HepG2 (cell line): ENCODE results near the gene KRABD2. TPM values are rescaled to one million over a fixed set of nuclear protein-coding genes. Genes with fewer than 3 reads are reported as not detected.

Source experiments
- ATAC-seq: fragments of 200-7000 bp; cut with Tn5 transposase; 3 replicates; pipeline ENCODE4 v1.9.1; 2020; ENCODE audit warnings: mild to moderate bottlenecking, moderate library complexity
- BruUV-seq: library from RNA; stranded (reverse); fragments of 400-500 nt; replicated peaks from 2 replicates; lab custom pipeline; 2021; lab: Mats Ljungman, UMichigan
- CTCF ChIA-PET: fragments of 300-600 bp; formaldehyde crosslinking; extraction: SDS; loops from one replicate; lab custom pipeline; 2021; ENCODE audit warnings: low total read pairs, inconsistent platforms, low intra/inter-chr PET ratio; lab: Yijun Ruan, JAX
- POLR2A ChIA-PET: fragments of 350-600 bp; sonication (Branson Sonifier 250); formaldehyde crosslinking; loops from one replicate; lab custom pipeline; 2020; ENCODE audit warnings: antibody characterized with exemption, inconsistent platforms; lab: Yijun Ruan, JAX
- DNase-seq: peaks from one replicate; pipeline ENCODE4 v3.0.0-alpha.2; 2015; ENCODE audit warnings: low spot score
- FAIRE-seq: peaks from 3 replicates; lab custom pipeline; 2011; peaks lifted over from hg19 to GRCh38; lab: Jason Lieb, UNC
- H2AFZ ChIP-seq: one replicate; pipeline ENCODE4 v1.6.1; 2011; ENCODE audit warnings: low read length, inconsistent platforms
- H3K27ac ChIP-seq: fragments of 300-600 bp; 3 replicates; pipeline ENCODE4 v1.8.0; 2011; ENCODE audit warnings: mixed run types, mild to moderate bottlenecking, mixed read lengths, low read length, inconsistent platforms; ENCODE audit not compliant: insufficient read depth; ENCODE audit errors: extremely low read length
- H3K27me3 ChIP-seq, 2 experiments: fragments of 200-600 bp in 1 of 2; 2 replicates in 1 of 2; 3 replicates in 1 of 2; pipeline versions ENCODE4 v1.6.0 to v1.8.0; 2011; ENCODE audit warnings: low read length in 2 of 2, mild to moderate bottlenecking in 2 of 2, moderate library complexity in 2 of 2, inconsistent platforms in 1 of 2; ENCODE audit not compliant: insufficient read depth in 2 of 2, control insufficient read depth in 1 of 2
- H3K36me3 ChIP-seq, 2 experiments: fragments of 200-600 bp in 1 of 2; replicated peaks in 1 of 2; 2 replicates in 1 of 2; 3 replicates in 1 of 2; pipeline versions ENCODE4 v1.5.1 to v1.8.0; 2011; ENCODE audit warnings: low read length in 2 of 2, inconsistent platforms in 1 of 2; ENCODE audit not compliant: insufficient read depth in 2 of 2, control insufficient read depth in 1 of 2
- H3K4me1 ChIP-seq: 2 replicates; pipeline ENCODE4 v1.5.1; 2012; ENCODE audit warnings: low read length, inconsistent platforms; ENCODE audit not compliant: insufficient read depth
- H3K4me2 ChIP-seq: 2 replicates; pipeline ENCODE4 v1.6.0; 2011; ENCODE audit warnings: low read depth, low read length, inconsistent platforms
- H3K4me3 ChIP-seq, 3 experiments: fragments of 200-600 bp in 1 of 3; sonication (generic), shearing (Covaris generic) in 1 of 3; replicated peaks in 1 of 3; 2 replicates each; pipeline ENCODE4 v1.5.1; 2011 to 2016; ENCODE audit warnings: low read length in 3 of 3, inconsistent platforms in 2 of 3, low read depth in 2 of 3, mild to moderate bottlenecking in 2 of 3, control low read depth in 1 of 3, mixed read lengths in 1 of 3; ENCODE audit not compliant: insufficient read depth in 1 of 3
- H3K79me2 ChIP-seq: one replicate; pipeline ENCODE4 v1.6.1; 2011; ENCODE audit warnings: low read length, inconsistent platforms; ENCODE audit not compliant: insufficient read depth
- H3K9ac ChIP-seq: 2 replicates; pipeline ENCODE4 v1.6.0; 2011; ENCODE audit warnings: mild to moderate bottlenecking, low read depth, low read length, inconsistent platforms; ENCODE audit not compliant: insufficient read depth
- H3K9me3 ChIP-seq: 2 replicates; pipeline ENCODE4 v1.5.1; 2012; ENCODE audit warnings: mild to moderate bottlenecking, low read length
- H4K20me1 ChIP-seq: 2 replicates; pipeline ENCODE4 v1.6.0; 2011; ENCODE audit warnings: inconsistent platforms, mild to moderate bottlenecking, low read length, moderate library complexity; ENCODE audit not compliant: insufficient read depth
- ARID2 ChIP-seq: sonication (generic); formaldehyde crosslinking; IDR thresholded peaks from 2 replicates; pipeline ENCODE4 v1.8.1; 2022; ENCODE audit warnings: mild to moderate bottlenecking, missing genetic modification reagents, borderline replicate concordance
- ATF4 ChIP-seq, 2 experiments: fragments of 450-650 bp in 1 of 2; sonication (generic) in 1 of 2; formaldehyde crosslinking; IDR thresholded peaks; 2 replicates each; pipeline versions ENCODE4 v1.5.0 to v1.8.0; 2020 to 2022; ENCODE audit warnings: mild to moderate bottlenecking in 1 of 2, missing genetic modification reagents in 1 of 2
- ELF3 ChIP-seq: IDR thresholded peaks from 2 replicates; pipeline ENCODE4 v1.6.1; 2016; ENCODE audit warnings: missing genetic modification reagents, missing compliant biosample characterization
- MTF2 ChIP-seq: sonication (generic); formaldehyde crosslinking; IDR thresholded peaks from 2 replicates; pipeline ENCODE4 v1.5.0; 2020; ENCODE audit warnings: missing genetic modification reagents, borderline replicate concordance
- YEATS4 ChIP-seq: sonication (generic); formaldehyde crosslinking; IDR thresholded peaks from 2 replicates; pipeline ENCODE4 v1.4.0; 2020; ENCODE audit warnings: missing genetic modification reagents, borderline replicate concordance
- ZFX ChIP-seq: sonication (generic); formaldehyde crosslinking; IDR thresholded peaks from 2 replicates; pipeline ENCODE4 v1.4.0; 2020; ENCODE audit warnings: mild to moderate bottlenecking, low read depth, missing genetic modification reagents, moderate library complexity
- WGBS: methylation state at CpG from one replicate; pipeline ENCODE4 v1.1.6; 2017; ENCODE audit warnings: low lambda C conversion rate; 5-methylcytosine and 5-hydroxymethylcytosine counted together
- in situ Hi-C: cut with HindIII; loops from 2 replicates; pipeline ENCODE4 v1.10.0; 2017; ENCODE audit warnings: low pct_unique_long_range_greater_than_20kb; ENCODE audit not compliant: extremely low pct_ligation_motif_present
- intact Hi-C: fragments of 100-400 bp; cut with micrococcal nuclease; formaldehyde crosslinking; loops from one replicate; pipeline ENCODE4 v1.10.0; 2022; ENCODE audit not compliant: unreplicated experiment
- polyA plus RNA-seq, 8 experiments: library from polyadenylated mRNA; depleted of rRNA in 3 of 8; stranded (reverse) in 7 of 8; unstranded in 1 of 8; fragments of >200 nt; fragmentation: Illumina TruSeq in 4 of 8; extraction: Trizol in 4 of 8; gene quantifications; 2 replicates each; pipeline versions ENCODE4 v1.2.1 to v1.2.3, GENCODE V29; 2011 to 2016; ENCODE audit warnings: low read depth in 4 of 8, missing spikeins in 1 of 8, mixed read lengths in 1 of 8; ENCODE audit not compliant: insufficient read depth in 1 of 8
- small RNA-seq, 3 experiments: library from RNA; depleted of rRNA; stranded (forward); fragments of <200 nt; gene quantifications; one replicate each; pipeline ENCODE3, GENCODE V24; 2012; ENCODE audit warnings: low read depth in 2 of 3, low replicate concordance in 1 of 3; ENCODE audit not compliant: insufficient read length in 3 of 3, insufficient read depth in 2 of 3
- total RNA-seq, 5 experiments: library from RNA; depleted of rRNA; stranded (reverse); fragments of >200 nt; fragmentation: Illumina TruSeq; extraction: Trizol; gene quantifications; 2 replicates each; pipeline ENCODE4 v1.2.3, GENCODE V29; 2016; ENCODE audit warnings: low read depth in 1 of 5

The KRABD2 gene

GRCh38 chr17:8327303-8327649 is 49.2 kb downstream of the KRABD2 start:
- ATAC-seq (peak; percentile 12; the same call in 1 of the 3 replicates), DNase-seq (no peak), FAIRE-seq (no peak)
- Histone ChIP-seq H3K36me3 (no peaks in the 10 kb centered on the region), H3K9me3 (no peaks in the 10 kb centered on the region), H3K9ac (no peak overlapping the region), H3K4me1 (peaks cover 25% of the 10 kb centered on the region), H2AFZ (no peak overlapping the region), H3K4me3 (peak overlapping the region; percentile 47 to 75 (median 48); a peak in 5 of 6 replicates), H3K4me2 (peak overlapping the region; percentile 85), H4K20me1 (no peaks in the 10 kb centered on the region), H3K79me2 (no peaks in the 10 kb centered on the region), H3K27ac (no peak overlapping the region), H3K27me3 (peaks cover 2 to 34% of the 10 kb centered on the region in 2 experiments; a peak in 4 of 5 replicates)
- TF ChIP-seq ARID2 (CRISPR knock-in tag) = no peak
- no peak for TF ChIP-seq ATF4 (CRISPR knock-in tag; IDR thresholded peaks at IDR 0.05)
- TF ChIP-seq MTF2 (CRISPR knock-in tag) = 0 out of 2 replicates have a peak, but pooled peaks have one; percentile 39
- no peak for TF ChIP-seq ELF3 (CRISPR knock-in tag)
- peak; percentile 6; the same call in 1 of the 2 replicates for TF ChIP-seq ZFX (CRISPR knock-in tag)
- 0 out of 2 replicates have a peak, but pooled peaks have one; percentile 11 for TF ChIP-seq YEATS4
- ChIA-PET CTCF (interaction anchor here (0.6 kb wide), 1 partner anchor 59 kb away, joined by 3 read pairs; no protein-coding TSS in a partner anchor), POLR2A (no interaction called here)
- no TSS peak for BruUV-seq
- in situ Hi-C loops (no loop called here), intact Hi-C loops (no loop called here)
- WGBS = 48% methylated on average over 11 of the region's 25 CpGs

Small RNA genes lying within 50 kb of the gene (small RNA-seq; reads per million reads assigned to genes)
- 0 reads per million in 3 experiments for gene RF00265

Other genes with a start within 250 kb of the KRABD2 start
- gene PER1, start 224.3 kb downstream of the KRABD2 start, total RNA-seq (2016; rRNA removed; fragmentation: Illumina TruSeq; extraction: Trizol) = 2.6 and 5.5 TPM in 2 replicates
- gene PER1, start 224.3 kb downstream of the KRABD2 start, polyA plus RNA-seq (2011; rRNA removed) = 3.6 and 5.2 TPM in 2 replicates
- 2.0 and 3.9 TPM in 2 replicates for gene VAMP2, start 213.8 kb downstream of the KRABD2 start, total RNA-seq (2016; rRNA removed; fragmentation: Illumina TruSeq; extraction: Trizol)
- gene VAMP2, start 213.8 kb downstream of the KRABD2 start, polyA plus RNA-seq (2011; rRNA removed) = 17.2 and 19.6 TPM in 2 replicates
- gene TMEM107, start 200.3 kb downstream of the KRABD2 start, total RNA-seq (2016; rRNA removed; fragmentation: Illumina TruSeq; extraction: Trizol) = 3.8 and 15.3 TPM in 2 replicates
- gene TMEM107, start 200.3 kb downstream of the KRABD2 start, polyA plus RNA-seq (2011; rRNA removed) = 4.5 and 7.2 TPM in 2 replicates
- 5.1 and 5.3 TPM in 2 replicates for gene BORCS6, start 186.5 kb downstream of the KRABD2 start, total RNA-seq (2016; rRNA removed; fragmentation: Illumina TruSeq; extraction: Trizol)
- gene BORCS6, start 186.5 kb downstream of the KRABD2 start, polyA plus RNA-seq (2011; rRNA removed) = 2.0 and 3.2 TPM in 2 replicates
- gene AURKB, start 166.1 kb downstream of the KRABD2 start, total RNA-seq (2016; rRNA removed; fragmentation: Illumina TruSeq; extraction: Trizol) = 67.7 and 75.3 TPM in 2 replicates
- gene AURKB, start 166.1 kb downstream of the KRABD2 start, polyA plus RNA-seq (2011; rRNA removed) = 21.8 and 29.5 TPM in 2 replicates
- 5.4 and 7.2 TPM in 2 replicates for gene CTC1, start 128.6 kb downstream of the KRABD2 start, total RNA-seq (2016; rRNA removed; fragmentation: Illumina TruSeq; extraction: Trizol)
- gene CTC1, start 128.6 kb downstream of the KRABD2 start, polyA plus RNA-seq (2011; rRNA removed) = 18.9 and 22.0 TPM in 2 replicates
- gene PFAS, start 127.4 kb downstream of the KRABD2 start, total RNA-seq (2016; rRNA removed; fragmentation: Illumina TruSeq; extraction: Trizol) = 42.8 and 58.2 TPM in 2 replicates
- gene PFAS, start 127.4 kb downstream of the KRABD2 start, polyA plus RNA-seq (2011; rRNA removed) = 45.7 and 49.4 TPM in 2 replicates
- gene RANGRF, start 88.0 kb downstream of the KRABD2 start, total RNA-seq (2016; rRNA removed; fragmentation: Illumina TruSeq; extraction: Trizol) = 18.6 and 21.3 TPM in 2 replicates
- gene RANGRF, start 88.0 kb downstream of the KRABD2 start, polyA plus RNA-seq (2011; rRNA removed) = 40.7 and 48.4 TPM in 2 replicates
- gene SLC25A35, start 81.3 kb downstream of the KRABD2 start, total RNA-seq (2016; rRNA removed; fragmentation: Illumina TruSeq; extraction: Trizol) = 0.28 and 0.91 TPM in 2 replicates
- 1.1 and 1.8 TPM in 2 replicates for gene SLC25A35, start 81.3 kb downstream of the KRABD2 start, polyA plus RNA-seq (2011; rRNA removed)
- gene ARHGEF15, start 66.5 kb downstream of the KRABD2 start, total RNA-seq (2016; rRNA removed; fragmentation: Illumina TruSeq; extraction: Trizol) = not detected in 2 replicates
- not detected in 2 replicates for gene ARHGEF15, start 66.5 kb downstream of the KRABD2 start, polyA plus RNA-seq (2011; rRNA removed)
- gene ODF4, start 36.9 kb downstream of the KRABD2 start, total RNA-seq (2016; rRNA removed; fragmentation: Illumina TruSeq; extraction: Trizol) = not detected in 2 replicates
- gene ODF4, start 36.9 kb downstream of the KRABD2 start, polyA plus RNA-seq (2011; rRNA removed) = not detected in 2 replicates
- gene RPL26, start 6.5 kb upstream of the KRABD2 start, total RNA-seq (2016; rRNA removed; fragmentation: Illumina TruSeq; extraction: Trizol) = 2,817 and 3,645 TPM in 2 replicates
- 3,026 and 3,529 TPM in 2 replicates for gene RPL26, start 6.5 kb upstream of the KRABD2 start, polyA plus RNA-seq (2011; rRNA removed)
- gene RNF222, start 21.1 kb upstream of the KRABD2 start, total RNA-seq (2016; rRNA removed; fragmentation: Illumina TruSeq; extraction: Trizol) = not detected in 2 replicates
- gene RNF222, start 21.1 kb upstream of the KRABD2 start, polyA plus RNA-seq (2011; rRNA removed) = 0.04 TPM in 1 of 2 replicates, not detected in the other
- gene NDEL1, start 59.2 kb upstream of the KRABD2 start, total RNA-seq (2016; rRNA removed; fragmentation: Illumina TruSeq; extraction: Trizol) = 47.8 and 59.8 TPM in 2 replicates
- 119 and 153 TPM in 2 replicates for gene NDEL1, start 59.2 kb upstream of the KRABD2 start, polyA plus RNA-seq (2011; rRNA removed)